ENCODE results near the gene REPS2. TPM values are rescaled to one million over a fixed set of nuclear protein-coding genes. Genes with fewer than 3 reads are reported as not detected.

REPS2 gene
- total RNA-seq, 8 experiments from 2014 or later = 1.1 to 14.7 (median 2.8) TPM

GRCh38 chrX:17056868-17057608, 110.6 kb downstream of the REPS2 start:
- Histone ChIP-seq H3K4me3 (no peak overlapping the region), H3K27ac (no peak overlapping the region), H3K4me1 (replicated peaks in 1 of 2) (peaks cover 5 to 6% of the 10 kb centered on the region in 2 donors)
- 44 to 71% methylated on average over 1 to 2 of the region's 2 CpGs; no CpG with 5 or more reads in 8 of the 10 experiments for WGBS, 10 experiments
- in situ Hi-C loops (cut with MboI; ENCODE audit: low pct_unique_long_range_greater_than_20kb in 2 of 9, low sequenced_read_pairs in 9 of 9, unreplicated experiment in 9 of 9) = no loop called here
- peak in 4 of 8 experiments; percentile 33 to 89 (median 50) for ATAC-seq (replicated peaks in 6 of 8)

GRCh38 chrX:17062065-17062464, 115.6 kb downstream of the REPS2 start:
- no peak overlapping the region for H3K27ac ChIP-seq
- no peak overlapping the region for H3K4me3 ChIP-seq
- in situ Hi-C loops (cut with MboI; ENCODE audit: low pct_unique_long_range_greater_than_20kb in 2 of 9, low sequenced_read_pairs in 9 of 9, unreplicated experiment in 9 of 9) = no loop called here
- H3K4me1 ChIP-seq (replicated peaks in 1 of 2) = peaks cover 4 to 6% of the 10 kb centered on the region in 2 donors
- ATAC-seq (replicated peaks in 6 of 8) = no peak

DNA sequence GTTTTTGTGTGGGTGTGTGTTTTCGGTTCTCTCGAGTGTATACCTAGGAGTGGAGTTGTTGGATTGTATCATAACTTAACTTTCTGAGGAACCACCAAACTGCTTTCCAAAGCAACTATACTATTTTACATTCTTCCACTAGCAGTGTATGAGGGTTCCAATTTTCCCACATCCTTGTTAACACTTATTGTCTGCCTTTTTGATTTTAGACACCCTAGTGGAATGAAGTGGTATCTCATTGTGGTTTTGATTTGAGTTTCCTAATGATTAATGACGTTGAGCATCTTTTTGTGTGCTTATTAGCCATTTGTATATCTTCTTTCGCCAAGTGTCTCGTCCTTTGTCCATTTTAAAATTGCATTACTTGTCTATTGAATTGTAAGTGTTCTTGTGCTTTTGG, 118.6 kb downstream of the REPS2 start:
- in situ Hi-C loops (cut with MboI; ENCODE audit: low pct_unique_long_range_greater_than_20kb in 2 of 9, low sequenced_read_pairs in 9 of 9, unreplicated experiment in 9 of 9) = no loop called here
- 39 to 100% (median 77%) methylated on average over 1 to 5 of the region's 5 CpGs; no CpG with 5 or more reads in 2 of the 10 experiments for WGBS, 10 experiments
- ATAC-seq (replicated peaks in 6 of 8) = no peak
- H3K27ac ChIP-seq = no peak overlapping the region
- no peak overlapping the region for H3K4me3 ChIP-seq
- H3K4me1 ChIP-seq (replicated peaks in 1 of 2) = no peaks in the 10 kb centered on the region

- 0% methylated on average over 1 of the region's 1 CpG; no CpG with 5 or more reads in 8 of the 10 experiments for WGBS, 10 experiments
- H3K27ac ChIP-seq = no peak overlapping the region
Observed at GRCh38 chrX:17067534-17067933, 121.1 kb downstream of the REPS2 start.

DNA sequence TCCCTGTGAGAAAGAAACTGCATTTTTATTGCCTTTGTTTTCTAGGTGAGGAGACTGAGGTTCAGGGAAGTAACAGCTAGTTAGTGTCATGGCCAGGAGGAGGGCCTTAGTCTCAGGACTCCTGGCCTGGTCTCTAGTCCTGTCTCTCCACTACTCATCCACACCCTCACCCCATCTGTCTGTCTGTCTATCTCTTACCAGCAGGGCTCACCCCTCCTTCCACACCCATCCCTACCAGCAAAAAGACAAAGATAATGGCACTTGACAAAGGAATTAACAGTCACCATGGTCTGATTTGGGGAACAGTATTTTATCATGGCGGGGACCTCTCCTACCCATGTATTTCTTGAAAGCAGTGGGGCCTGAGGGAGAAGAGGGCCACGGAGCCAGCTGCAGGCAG, 125.8 kb downstream of the REPS2 start:
- H3K4me1 ChIP-seq (replicated peaks in 1 of 2) = no peaks in the 10 kb centered on the region
- WGBS, 10 experiments = no CpG with 5 or more reads among the region's 2 CpGs
- no peak overlapping the region for H3K4me3 ChIP-seq
- H3K27ac ChIP-seq = no peak overlapping the region
- ATAC-seq (replicated peaks in 6 of 8) = peak in 2 of 8 experiments; percentile 23 to 34
- in situ Hi-C loops (cut with MboI; ENCODE audit: low pct_unique_long_range_greater_than_20kb in 2 of 9, low sequenced_read_pairs in 9 of 9, unreplicated experiment in 9 of 9) = no loop called here

More at GRCh38 chrX:17067534-17067933, 121.1 kb downstream of the REPS2 start:
- Histone ChIP-seq H3K4me1 (replicated peaks in 1 of 2) (no peaks in the 10 kb centered on the region), H3K4me3 (no peak overlapping the region)
- ATAC-seq (replicated peaks in 6 of 8) = peak in 3 of 8 experiments; percentile 27 to 47 (median 46)
- in situ Hi-C loops (cut with MboI; ENCODE audit: low pct_unique_long_range_greater_than_20kb in 2 of 9, low sequenced_read_pairs in 9 of 9, unreplicated experiment in 9 of 9) = no loop called here

- WGBS, 10 experiments = 44% methylated on average over 3 of the region's 3 CpGs; no CpG with 5 or more reads in 9 of the 10 experiments
- in situ Hi-C loops (cut with MboI; ENCODE audit: low pct_unique_long_range_greater_than_20kb in 2 of 9, low sequenced_read_pairs in 9 of 9, unreplicated experiment in 9 of 9) = no loop called here
- H3K4me1 ChIP-seq (replicated peaks in 1 of 2) = no peaks in the 10 kb centered on the region
- no peak overlapping the region for H3K27ac ChIP-seq
- H3K4me3 ChIP-seq = no peak overlapping the region
- peak in 1 of 8 experiments; percentile 37 for ATAC-seq (replicated peaks in 6 of 8)
Observed at GRCh38 chrX:17072721-17073230, 126.3 kb downstream of the REPS2 start.

DNA sequence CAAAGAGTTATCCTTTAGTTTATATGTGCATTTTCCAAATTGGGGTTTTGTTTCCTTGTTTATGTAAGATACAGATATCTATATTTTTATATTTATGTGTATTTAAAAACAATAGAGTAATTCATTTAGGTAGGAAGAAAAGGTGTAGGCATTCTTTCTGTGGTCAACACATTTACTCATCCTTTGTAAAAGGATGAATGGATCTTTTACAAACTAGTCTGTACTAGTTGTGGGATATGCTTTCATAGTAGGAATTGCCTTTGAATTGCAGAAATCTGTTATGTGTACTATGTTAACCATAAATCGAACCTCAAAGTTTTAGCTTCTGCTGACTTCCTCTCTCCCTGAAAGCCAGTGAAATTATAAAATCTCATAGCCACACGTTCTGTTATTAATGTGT, 128.5 kb downstream of the REPS2 start:
- H3K4me1 ChIP-seq (replicated peaks in 1 of 2) = no peaks in the 10 kb centered on the region
- H3K27ac ChIP-seq = no peak overlapping the region
- in situ Hi-C loops (cut with MboI; ENCODE audit: low pct_unique_long_range_greater_than_20kb in 2 of 9, low sequenced_read_pairs in 9 of 9, unreplicated experiment in 9 of 9) = no loop called here
- no peak overlapping the region for H3K4me3 ChIP-seq
- no peak for ATAC-seq (replicated peaks in 6 of 8)
- WGBS, 10 experiments = 31 to 83% (median 52%) methylated on average over 1 to 2 of the region's 2 CpGs; no CpG with 5 or more reads in 6 of the 10 experiments

GRCh38 chrX:17077361-17077760, 130.9 kb downstream of the REPS2 start:
- Histone ChIP-seq H3K4me1 (replicated peaks in 1 of 2) (no peaks in the 10 kb centered on the region), H3K27ac (no peak overlapping the region), H3K4me3 (no peak overlapping the region)
- 0 to 50% methylated on average over 1 to 4 of the region's 6 CpGs; no CpG with 5 or more reads in 8 of the 10 experiments for WGBS, 10 experiments
- peak in 2 of 8 experiments; percentile 5 to 7 for ATAC-seq (replicated peaks in 6 of 8)
- in situ Hi-C loops (cut with MboI; ENCODE audit: low pct_unique_long_range_greater_than_20kb in 2 of 9, low sequenced_read_pairs in 9 of 9, unreplicated experiment in 9 of 9) = no loop called here

GRCh38 chrX:17078031-17078720, 131.7 kb downstream of the REPS2 start:
- ATAC-seq (replicated peaks in 6 of 8) = peak in 4 of 8 experiments; percentile 27 to 78 (median 76)
- Histone ChIP-seq H3K4me3 (no peak overlapping the region), H3K27ac (no peak overlapping the region), H3K4me1 (replicated peaks in 1 of 2) (no peaks in the 10 kb centered on the region)
- in situ Hi-C loops (cut with MboI; ENCODE audit: low pct_unique_long_range_greater_than_20kb in 2 of 9, low sequenced_read_pairs in 9 of 9, unreplicated experiment in 9 of 9) = no loop called here
- WGBS, 10 experiments = 7 to 100% (median 75%) methylated on average over 1 to 2 of the region's 3 CpGs; no CpG with 5 or more reads in 5 of the 10 experiments

DNA sequence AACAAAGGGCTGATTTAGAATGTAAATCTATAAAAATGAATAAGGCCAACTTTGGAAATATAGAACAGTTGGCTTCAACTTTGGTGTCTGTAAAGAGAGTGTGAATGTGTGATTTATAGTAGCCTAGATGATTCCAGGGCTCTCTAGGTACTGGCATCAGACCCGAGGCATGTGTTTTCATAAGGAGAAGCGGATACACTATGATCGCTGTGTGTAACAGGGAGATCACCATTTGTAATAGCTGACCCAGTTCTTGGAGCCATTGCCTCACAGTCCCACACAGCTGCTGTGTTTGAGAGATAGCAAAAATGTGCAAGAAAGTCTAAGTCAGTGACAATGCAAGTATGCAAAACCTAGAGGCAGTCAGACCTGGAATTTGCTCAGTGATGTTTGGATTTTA, 135.1 kb downstream of the REPS2 start:
- H3K27ac ChIP-seq = no peak overlapping the region
- ATAC-seq (replicated peaks in 6 of 8) = peak in 3 of 8 experiments; percentile 3 to 17 (median 10)
- in situ Hi-C loops (cut with MboI; ENCODE audit: low pct_unique_long_range_greater_than_20kb in 2 of 9, low sequenced_read_pairs in 9 of 9, unreplicated experiment in 9 of 9) = no loop called here
- H3K4me1 ChIP-seq (replicated peaks in 1 of 2) = no peaks in the 10 kb centered on the region
- H3K4me3 ChIP-seq = no peak overlapping the region
- WGBS, 10 experiments = 32 to 93% (median 74%) methylated on average over 3 of the region's 3 CpGs; no CpG with 5 or more reads in 5 of the 10 experiments

- ATAC-seq (replicated peaks in 6 of 8) = peak in 5 of 8 experiments; percentile 5 to 78 (median 44)
- H3K4me3 ChIP-seq = no peak overlapping the region
- H3K27ac ChIP-seq = no peak overlapping the region
- no peaks in the 10 kb centered on the region for H3K4me1 ChIP-seq (replicated peaks in 1 of 2)
- WGBS, 10 experiments = 43 to 80% methylated on average over 1 of the region's 2 CpGs; no CpG with 5 or more reads in 8 of the 10 experiments
- in situ Hi-C loops (cut with MboI; ENCODE audit: low pct_unique_long_range_greater_than_20kb in 2 of 9, low sequenced_read_pairs in 9 of 9, unreplicated experiment in 9 of 9) = no loop called here
Observed at GRCh38 chrX:17081968-17082367, 135.5 kb downstream of the REPS2 start.

DNA sequence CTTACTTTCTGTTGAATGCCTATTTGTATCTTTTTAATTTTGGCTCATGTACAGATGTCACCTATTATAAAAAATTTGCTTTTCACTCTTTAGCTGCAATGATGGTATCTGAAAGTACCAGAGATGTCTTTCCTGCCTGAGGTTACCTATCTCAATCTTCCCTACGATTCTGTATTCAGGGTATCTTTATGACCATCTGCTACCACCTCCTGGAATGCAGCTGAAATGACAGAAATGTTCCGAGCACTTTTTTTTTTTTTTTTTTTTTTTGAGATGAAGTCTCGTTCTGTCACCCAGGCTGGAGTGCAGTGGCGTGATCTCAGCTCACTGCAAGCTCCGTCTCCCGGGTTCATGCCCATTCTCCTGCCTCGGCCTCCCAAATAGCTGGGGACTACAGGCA, 136.4 kb downstream of the REPS2 start:
- Histone ChIP-seq H3K27ac (no peak overlapping the region), H3K4me3 (no peak overlapping the region), H3K4me1 (replicated peaks in 1 of 2) (no peaks in the 10 kb centered on the region)
- in situ Hi-C loops (cut with MboI; ENCODE audit: low pct_unique_long_range_greater_than_20kb in 2 of 9, low sequenced_read_pairs in 9 of 9, unreplicated experiment in 9 of 9) = no loop called here
- 0 to 41% (median 20%) methylated on average over 1 to 5 of the region's 7 CpGs; no CpG with 5 or more reads in 7 of the 10 experiments for WGBS, 10 experiments
- peak in 4 of 8 experiments; percentile 9 to 44 (median 14) for ATAC-seq (replicated peaks in 6 of 8)

- H3K4me3 ChIP-seq = no peak overlapping the region
- ATAC-seq (replicated peaks in 6 of 8) = no peak
- no peaks in the 10 kb centered on the region for H3K4me1 ChIP-seq (replicated peaks in 1 of 2)
- WGBS, 10 experiments = 50 to 100% (median 52%) methylated on average over 1 to 4 of the region's 4 CpGs; no CpG with 5 or more reads in 7 of the 10 experiments
- in situ Hi-C loops (cut with MboI; ENCODE audit: low pct_unique_long_range_greater_than_20kb in 2 of 9, low sequenced_read_pairs in 9 of 9, unreplicated experiment in 9 of 9) = no loop called here
- no peak overlapping the region for H3K27ac ChIP-seq
Observed at GRCh38 chrX:17086317-17086716, 139.9 kb downstream of the REPS2 start.

Measured in motor neuron (in vitro differentiated cells).